NCI-H1105 (cell line): Measurements from ENCODE around the gene OR52M1.
"Not testable (repeated sequence)": the region's sequence is repeated elsewhere in the genome, so short reads cannot be mapped to it uniquely, and the experiment has no call there.

ENCODE experiments used
- DNase-seq: peaks from one replicate; lab custom pipeline; 2025; lab: John Stamatoyannopoulos, UW

The OR52M1 gene, protein sequence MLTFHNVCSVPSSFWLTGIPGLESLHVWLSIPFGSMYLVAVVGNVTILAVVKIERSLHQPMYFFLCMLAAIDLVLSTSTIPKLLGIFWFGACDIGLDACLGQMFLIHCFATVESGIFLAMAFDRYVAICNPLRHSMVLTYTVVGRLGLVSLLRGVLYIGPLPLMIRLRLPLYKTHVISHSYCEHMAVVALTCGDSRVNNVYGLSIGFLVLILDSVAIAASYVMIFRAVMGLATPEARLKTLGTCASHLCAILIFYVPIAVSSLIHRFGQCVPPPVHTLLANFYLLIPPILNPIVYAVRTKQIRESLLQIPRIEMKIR

DNA sequence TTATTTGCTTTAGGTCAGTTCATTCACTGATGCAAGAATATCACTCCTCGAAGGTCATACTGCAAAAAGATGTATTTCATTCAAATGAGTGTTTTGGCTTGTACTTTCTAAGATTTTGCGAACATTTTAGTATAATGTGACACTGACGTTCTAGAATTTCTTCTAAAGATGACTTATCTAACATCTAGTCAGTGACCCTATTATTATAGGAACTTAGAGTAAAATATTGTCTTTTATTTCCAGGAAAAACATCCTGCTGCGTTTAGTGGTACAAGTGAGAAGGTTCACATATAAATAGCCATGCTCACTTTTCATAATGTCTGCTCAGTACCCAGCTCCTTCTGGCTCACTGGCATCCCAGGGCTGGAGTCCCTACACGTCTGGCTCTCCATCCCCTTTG lies at the start of gene OR52M1:
OR52M1 (plus strand) TSS at position 301 of the 400 bp plus-strand sequence; CDS start at position 301, 0 bp downstream.
- no peak for DNase-seq

DNA sequence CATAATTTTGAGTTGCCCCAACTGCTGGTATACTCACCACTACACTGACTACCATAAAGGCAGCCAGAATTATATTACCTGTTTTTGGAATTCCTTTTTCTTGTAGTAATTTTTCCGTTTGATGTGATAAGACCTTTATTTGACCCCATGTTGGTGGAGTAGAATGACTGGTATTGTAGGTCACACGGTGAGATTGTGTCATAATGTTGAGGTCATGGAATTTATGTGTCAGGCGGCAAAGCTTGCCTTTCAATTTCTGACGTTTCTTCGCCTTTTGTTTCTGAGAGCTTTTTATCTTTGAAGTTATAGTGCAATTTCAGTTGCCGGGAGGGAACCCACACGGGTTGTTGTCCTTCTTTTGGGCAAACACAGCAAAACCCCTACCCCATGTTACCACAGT lies 49.5 kb upstream of the OR52M1 start:
- no peak for DNase-seq

DNA sequence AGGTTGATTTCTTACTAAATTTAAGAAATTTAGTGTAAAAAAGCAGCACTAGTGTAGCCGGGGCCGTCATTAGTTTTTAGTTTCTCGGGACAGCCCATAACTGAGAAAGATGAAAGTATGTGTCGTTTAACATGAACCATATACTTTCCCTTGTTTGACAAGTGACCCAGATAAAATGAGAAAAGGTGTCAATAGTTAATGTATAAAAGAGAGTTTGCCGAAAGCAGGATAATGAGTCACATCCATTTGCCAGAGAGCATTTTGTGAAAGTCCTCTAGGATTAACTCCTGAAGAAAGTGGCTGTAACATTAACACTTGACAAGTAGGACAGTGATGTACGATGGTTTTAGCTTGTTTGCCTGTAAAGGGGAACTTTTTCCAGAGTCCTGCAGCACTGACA lies 49.0 kb upstream of the OR52M1 start:
- DNase-seq: no peak

DNA sequence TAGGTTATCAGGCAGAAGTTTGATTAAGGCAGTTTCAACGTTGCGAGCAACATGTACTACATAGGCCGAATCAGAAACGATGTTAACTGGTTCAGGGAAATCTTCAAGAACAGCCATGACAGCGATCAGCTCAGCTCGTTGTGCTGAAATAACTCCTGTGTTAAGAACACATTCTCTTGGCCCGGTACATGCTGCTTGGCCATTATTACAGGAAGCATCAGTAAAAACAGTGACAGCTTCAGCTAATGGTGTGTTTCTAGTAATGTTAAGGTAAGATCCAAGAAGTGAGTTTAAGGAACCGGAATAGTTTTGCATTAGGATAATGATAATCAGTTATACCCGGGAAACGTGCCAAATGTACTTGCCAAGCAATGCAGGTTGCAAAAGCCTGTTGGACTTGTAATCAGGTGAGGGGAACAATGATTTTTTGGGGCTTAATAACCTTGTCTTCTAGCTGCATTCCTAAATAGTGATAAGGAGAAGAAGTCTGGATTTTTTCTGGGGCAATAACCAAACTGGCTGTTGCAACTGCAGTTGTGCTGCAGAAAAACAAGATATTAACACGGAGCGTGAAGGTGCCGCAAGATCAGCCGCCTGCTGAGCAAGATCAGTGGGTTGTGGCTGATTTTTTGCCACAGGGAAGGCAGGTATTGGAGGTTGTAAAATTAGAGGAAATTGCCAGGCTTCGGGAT lies 48.3 kb upstream of the OR52M1 start:
- peak; percentile 13 for DNase-seq

DNA sequence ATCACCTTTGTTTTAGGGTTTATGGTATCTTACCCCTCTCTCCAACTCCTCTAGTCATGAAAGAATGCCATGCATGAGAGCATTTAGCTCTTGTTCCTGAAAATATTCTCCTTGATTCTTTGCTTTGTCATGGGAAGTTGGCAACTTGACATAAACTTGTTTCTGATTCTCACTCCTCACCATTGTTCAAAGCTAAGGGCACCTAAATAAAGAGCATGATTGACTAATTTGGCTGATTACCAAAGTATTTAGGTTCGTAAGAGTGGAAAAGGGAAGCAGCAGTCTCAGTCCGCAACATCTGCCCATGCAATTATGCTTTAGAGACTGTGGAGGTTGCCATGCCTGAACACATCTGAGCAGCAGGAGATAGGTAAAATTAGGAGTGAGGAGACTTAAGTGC lies 36.1 kb upstream of the OR52M1 start:
- peak; percentile 78 for DNase-seq

DNA sequence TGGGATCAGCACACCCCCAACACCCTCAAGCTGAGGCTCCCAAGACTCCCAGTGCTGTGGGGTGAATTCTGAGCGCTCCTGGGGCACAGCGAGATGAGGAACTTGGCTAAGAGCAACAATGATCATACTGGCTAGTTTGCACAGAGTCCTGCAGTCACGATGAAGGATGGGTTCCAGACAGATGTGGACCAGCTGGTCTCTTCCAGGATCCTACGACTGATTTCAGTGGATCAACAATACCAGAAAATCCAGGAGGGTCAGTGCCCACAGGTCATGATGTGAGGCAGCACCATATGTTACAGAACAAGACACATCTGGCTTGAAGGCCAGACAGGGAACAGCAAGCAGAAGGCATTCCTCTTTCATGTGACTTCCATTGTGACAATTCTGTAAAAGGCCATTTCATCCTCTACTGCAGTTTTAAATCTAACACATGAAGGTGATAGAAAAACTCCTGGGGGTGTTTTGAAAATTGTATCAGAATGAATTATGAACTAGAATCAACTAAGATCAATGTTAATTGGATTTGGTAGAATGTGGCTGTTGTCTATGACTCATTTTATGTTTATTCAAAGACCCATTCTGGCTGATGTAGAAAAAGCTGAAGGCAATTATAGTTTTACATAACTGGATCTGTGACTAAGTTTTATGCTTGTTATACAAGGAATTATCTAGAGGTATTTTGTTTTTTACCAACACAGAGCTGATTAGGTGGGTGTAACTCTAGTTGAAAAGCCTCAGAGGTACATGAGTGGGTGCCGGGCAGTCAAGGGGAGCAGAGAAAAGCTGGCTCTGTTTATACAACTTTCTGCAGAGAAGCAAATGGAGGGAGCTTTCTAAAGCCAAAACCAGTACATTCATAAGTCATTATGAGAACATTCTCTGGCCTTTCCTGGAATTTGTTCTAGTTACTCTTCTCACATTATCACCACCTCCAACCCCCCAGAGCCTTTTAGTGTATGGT lies 33.4 kb upstream of the OR52M1 start:
- no peak for DNase-seq

DNA sequence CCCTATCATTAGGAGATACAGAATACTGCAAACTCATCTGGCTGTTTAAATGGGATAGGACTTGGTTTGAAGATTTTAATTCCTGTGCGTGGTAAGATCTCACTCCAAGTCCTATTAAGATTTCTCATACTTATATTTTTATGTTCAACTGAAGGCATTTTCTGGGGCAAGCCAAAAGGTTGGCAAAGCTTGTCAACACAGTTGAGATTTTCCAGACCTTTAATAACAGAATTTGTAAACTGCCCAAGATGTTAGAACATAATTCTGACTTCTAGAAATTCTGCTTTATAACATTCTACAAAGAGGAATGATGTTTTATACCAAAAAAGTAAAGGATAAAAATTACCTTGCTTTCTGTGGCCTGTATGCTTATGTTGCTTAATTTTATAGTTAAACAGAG lies 30.8 kb upstream of the OR52M1 start:
- no peak for DNase-seq

DNA sequence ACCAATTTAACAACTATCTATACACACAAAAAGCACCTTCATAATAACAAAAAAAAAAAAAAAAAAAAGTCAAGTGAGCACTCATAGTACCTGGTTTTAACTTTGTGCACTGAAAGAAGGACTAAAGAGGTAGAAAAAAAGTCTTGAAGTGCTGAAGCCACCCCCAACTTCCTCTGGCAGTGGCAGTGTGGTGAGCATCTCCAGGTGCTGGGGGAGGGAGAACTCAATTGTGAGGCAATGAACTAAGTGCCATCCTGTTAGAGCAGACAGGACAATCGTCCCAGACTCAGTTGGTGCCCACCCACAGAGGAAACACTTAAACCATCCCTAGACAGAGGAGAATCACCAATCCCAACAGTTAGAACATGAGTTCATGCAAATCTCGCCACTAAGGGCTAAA lies 22.7 kb upstream of the OR52M1 start:
- DNase-seq: no peak

DNA sequence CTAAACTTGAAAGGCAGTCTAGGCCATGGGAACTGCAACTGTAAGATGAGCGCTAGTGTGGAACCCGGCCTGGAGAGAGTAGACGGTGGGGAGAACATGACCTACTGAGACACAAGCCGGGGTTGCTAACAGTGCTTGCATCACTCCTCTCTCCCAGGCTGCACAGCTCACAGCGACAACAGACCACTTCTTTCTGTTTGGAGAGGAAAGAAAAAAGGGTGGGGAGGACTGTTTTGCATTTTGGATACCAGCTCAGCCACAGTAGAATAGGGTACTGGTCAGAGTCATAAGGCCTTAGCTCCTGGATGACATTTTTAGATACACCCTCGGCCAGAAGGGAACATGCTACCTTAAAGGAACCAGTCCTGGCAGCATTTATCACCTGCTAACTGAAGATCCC lies 22.2 kb upstream of the OR52M1 start:
- DNase-seq: no peak

DNA sequence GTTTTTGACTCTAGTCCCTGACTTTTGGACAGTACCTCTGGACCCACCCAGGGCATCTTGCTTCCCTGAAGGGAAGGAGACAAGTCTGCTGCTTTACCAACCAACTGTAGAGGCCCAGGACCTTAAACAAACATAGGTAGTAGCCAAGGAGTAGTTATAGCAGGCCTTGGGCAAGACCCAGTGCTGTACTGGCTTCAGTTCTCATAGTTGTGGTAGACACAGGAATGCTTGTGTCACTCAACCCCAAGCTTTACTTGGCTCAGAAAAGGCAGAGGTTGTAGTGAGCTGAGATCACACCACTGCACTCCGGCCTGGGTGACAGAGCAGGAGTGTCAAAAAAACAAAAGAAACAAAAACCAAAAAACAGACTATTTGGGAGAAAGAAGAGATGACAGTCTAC lies 21.3 kb upstream of the OR52M1 start:
- DNase-seq: no peak

DNA sequence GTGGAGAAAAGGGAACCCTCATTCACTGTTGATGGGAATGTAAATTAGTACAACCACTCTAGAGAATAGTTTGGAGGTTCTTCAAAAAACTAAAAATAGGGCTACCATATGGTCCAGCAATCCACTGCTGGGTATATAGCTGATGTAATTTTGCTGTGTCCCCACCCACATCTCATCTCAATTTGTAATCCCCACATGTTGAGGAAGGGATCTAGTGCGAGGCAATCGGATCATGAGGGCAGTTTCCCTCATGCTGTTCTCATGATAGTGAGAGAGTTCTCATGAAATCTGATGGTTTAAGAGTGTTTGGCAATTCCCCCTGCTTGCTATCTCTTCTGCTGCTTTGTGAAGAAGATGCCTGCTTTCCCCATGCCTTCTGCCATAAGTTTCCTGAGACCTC lies 17.1 kb upstream of the OR52M1 start:
- no peak for DNase-seq

DNA sequence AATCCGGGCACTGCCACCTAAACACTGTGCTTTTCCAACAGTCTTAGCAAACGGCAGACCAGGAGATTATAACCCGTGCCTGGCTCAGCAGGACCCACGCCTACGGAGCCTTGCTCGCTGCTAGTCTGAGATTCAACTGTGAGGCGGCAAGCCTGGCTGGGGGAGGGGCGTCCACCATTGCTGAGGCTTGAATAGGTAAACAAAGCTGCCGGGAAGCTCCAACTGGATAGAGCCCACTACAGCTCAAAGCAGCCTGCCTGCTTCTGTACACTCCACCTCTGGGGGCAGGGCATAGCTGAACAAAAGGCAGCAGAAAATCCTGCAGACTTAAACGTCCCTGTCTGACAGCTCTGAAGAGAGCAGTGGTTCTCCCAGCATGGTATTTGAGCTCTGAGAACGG lies 13.3 kb upstream of the OR52M1 start:
- DNase-seq: not testable (repeated sequence)

DNA sequence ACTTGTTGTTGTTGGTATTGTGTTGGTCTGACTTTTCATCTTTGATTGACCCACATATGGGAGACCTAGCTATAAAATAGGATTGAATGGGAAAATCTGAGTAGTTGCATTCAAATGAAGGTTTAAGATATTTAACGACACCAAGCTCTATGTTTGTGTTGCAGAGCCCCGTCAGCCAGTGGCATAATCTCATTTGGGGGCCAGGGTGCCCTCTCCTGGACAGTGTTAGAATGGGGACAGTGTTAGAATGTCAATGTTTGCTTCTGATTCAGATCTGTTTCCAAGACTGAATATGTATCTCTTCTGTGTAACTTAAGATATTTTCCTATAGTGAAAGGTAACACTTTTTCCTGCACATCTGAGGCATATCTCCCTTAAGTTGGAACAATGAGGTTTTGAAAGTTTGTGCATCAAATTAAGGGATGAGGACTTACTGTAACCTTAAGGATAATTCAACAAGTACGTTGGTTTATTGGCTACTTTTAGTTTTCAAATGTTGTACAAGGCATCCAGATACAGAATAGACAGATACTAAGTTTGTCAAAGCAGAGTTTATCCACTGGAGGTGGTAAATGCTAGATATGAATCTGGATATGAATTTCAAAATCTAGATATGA lies 5.3 kb upstream of the OR52M1 start:
- DNase-seq: peak; percentile 2

DNA sequence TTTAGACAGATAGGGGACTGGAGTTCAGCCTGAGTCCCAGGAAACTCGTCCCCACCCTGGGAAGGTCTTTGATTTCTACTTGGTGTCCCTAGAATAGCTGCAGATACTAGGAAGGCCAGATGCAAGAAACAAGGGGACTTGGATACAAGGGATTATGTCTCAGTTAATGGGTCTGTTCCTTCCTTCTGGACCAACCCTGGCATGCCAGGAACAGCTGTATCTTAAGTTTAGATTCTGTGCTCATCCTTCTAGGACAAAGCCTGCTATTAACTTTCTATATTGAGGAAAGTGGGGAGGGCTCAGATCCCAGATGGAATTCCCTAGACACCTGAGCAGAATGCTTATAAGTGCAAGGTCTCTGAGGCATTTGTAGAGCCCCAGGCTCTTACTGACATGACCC lies 3.9 kb upstream of the OR52M1 start:
- no peak for DNase-seq

DNA sequence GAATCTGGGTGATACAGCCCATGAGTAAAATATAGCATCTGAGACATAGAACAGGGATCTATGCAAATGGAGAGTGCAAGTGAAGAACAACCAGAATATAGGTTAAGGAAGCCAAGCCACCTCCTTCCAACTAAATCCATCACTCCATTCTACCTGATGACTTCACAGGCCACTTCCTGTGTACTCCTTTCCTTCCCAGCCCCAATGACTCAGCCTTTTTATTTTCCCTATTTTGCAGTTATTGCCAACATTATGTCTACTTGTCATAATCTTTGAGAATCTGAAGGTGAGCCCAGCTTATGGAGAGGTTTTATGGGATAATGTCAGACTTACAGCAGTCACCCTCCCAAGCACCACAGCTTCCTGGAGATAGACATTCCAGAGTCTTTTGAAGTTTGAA lies 1.4 kb upstream of the OR52M1 start:
- DNase-seq: no peak

DNA sequence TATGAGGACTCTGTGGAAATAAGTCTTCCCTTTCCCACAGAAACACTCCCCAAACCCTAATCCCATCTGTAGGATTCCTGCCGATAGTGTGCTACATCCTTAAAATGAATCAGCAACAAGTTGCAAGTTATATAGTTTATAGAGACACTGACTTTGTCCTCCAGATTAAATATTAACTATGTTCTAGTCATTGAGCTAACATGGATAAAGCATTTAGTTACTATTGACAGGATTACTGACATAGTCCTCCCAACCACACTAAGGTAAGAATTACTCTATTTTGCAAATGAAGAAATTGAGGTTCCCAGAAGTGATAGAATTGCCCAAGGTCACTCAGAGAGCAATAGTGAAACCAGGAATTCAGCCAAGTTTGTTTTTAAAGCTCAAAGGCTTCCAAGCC lies 1.9 kb downstream of the OR52M1 start:
- no peak for DNase-seq

DNA sequence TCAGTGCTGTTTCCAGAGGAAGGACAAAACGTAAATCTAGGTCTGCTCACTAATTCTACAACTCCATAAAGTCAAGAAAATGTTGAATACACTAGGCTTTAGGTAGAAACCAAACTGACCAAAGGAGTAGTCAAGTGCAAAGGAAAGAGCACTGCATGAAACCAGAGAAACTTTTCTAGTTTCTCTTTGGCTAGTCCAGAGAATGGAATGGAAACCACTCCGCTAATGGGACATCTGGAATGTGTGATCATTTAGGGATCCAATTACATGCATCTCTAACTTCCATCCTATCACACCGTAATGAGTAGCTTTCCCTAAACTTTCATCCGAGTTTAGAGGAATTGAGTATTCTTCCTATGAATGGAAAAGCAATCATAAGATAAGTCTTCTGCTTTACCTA lies 2.4 kb downstream of the OR52M1 start:
- no peak for DNase-seq

DNA sequence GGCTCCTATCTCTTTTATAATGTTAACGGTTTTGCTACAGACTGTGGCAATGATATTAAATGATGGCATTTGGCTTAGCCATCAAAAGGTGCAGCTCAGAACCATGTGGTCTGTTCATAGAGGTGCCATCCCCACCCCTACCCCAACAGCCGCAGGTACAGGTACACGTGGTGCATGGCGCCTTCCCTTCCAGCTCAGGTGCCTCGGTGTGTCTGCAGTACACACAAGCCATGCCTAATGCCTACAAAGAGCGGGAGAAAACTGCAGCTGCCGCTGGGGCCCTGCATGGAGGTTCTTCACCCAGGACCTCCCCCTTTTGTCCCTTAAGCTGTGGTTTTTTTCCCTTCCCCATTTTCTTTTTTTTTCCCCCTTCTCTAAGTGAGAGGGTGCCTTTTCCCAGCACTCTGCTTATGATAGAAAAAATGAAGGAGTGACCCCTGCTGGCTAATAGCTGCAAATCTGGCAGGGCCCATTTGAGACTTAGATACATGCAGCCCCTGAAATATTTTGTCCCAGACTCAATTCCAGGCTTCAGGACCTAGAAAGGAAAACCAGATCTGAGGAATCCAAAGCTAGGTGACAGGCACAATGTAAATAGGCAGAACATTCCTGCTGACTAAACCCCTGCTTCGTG lies 6.5 kb downstream of the OR52M1 start:
- DNase-seq: no peak

DNA sequence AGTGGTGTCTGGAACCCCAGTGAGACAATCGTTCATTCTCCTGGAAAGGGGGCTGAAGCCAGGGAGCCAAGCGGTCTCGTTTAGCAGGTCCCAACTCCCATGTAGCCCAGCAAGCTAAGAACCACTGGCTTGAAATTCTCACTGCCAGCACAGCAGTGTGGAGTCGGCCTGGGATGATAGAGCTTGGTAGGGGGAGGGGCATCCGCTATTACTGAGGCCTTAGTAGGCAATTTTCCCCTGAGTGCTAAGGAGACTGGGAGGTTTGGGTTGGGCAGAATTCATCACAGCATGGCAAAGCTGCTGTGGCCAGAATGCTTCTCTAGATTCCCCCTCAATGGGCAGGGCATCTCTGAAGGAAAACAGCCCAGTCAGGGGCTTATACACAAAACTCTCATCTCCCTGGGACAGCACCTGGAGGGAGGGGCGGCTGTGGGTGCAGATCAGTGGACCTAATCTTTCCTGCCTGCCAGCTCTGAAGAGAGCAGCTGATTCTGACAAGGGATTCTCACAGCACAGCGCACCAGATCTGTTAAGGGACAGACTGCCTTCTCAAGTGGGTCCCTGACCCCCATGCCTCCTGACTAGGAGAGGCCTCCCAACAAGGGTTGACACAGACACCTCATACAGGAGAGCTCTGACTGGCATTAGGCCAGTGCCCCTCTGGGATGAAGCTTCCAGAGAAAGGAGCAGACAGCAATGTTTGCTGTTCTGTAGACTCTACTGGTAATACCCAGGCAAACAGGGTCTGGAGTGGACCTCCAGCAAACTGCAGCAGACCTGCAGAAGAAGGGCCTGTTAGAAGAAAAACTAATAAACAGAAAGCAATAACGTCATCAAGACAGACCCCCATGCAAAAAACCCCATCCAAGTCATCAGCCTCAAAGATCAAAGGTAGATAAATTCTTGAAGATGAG lies 14.8 kb downstream of the OR52M1 start:
- DNase-seq: no peak

DNA sequence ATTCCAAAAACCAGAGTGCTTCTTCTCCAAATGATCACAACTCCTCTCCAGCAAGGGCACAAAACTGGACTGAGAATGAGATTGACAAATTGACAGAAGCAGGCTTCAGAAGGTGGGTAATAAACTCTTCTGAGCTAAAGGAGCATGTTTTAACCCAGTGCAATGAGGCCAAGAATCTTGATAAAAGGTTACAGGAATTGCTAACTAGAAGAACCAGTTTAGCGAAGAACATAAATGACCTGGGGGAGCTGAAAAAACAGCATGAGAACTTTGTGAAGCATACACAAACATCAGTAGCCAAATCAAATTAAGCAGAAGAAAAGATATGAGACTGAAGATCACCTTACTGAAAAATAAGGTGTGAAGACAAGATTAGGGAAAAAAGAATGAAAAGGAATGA lies 15.5 kb downstream of the OR52M1 start:
- no peak for DNase-seq

DNA sequence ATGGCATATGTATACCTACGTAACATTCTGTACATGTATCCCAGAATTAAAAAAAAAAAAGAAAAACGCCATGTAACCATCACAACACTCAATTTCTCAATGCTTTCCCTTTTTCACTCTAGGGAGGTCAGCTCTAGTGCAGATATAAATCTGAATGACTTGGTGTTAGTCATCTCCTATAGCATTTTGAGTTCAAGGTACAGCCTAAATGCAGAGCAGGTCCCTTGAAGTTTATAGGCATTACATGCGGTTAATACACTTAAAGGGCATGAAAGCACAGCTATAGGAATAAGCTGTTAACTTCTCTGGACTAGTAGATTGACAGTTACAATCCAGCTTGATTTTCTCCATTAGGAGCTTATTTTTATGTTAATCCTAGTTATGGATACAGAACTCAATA lies 20.4 kb downstream of the OR52M1 start:
- no peak for DNase-seq
